SK-N-SH treated with all-trans-retinoic acid at 6 μM for 48 hours (cell line): ENCODE measurements around the gene BRINP3.

Experiments used
- BACH2 ChIP-seq: fragments of 250-450 bp; sonication (Bioruptor Pico); IDR thresholded peaks from 2 replicates; pipeline ENCODE4 v1.9.0; 2021; ENCODE audit warnings: mild to moderate bottlenecking, borderline replicate concordance
- ESRRG ChIP-seq: fragments of 250-450 bp; sonication (Bioruptor Pico); IDR thresholded peaks from 2 replicates; pipeline ENCODE4 v1.6.1; 2021; ENCODE audit warnings: mild to moderate bottlenecking
- ISL1 ChIP-seq: fragments of 250-450 bp; sonication (Bioruptor Pico); IDR thresholded peaks from 2 replicates; pipeline ENCODE4 v2.1.2; 2022; ENCODE audit warnings: mild to moderate bottlenecking, moderate library complexity
- ZC3H10 ChIP-seq: fragments of 250-450 bp; sonication (Bioruptor Pico); IDR thresholded peaks from 2 replicates; pipeline ENCODE4 v1.5.1; 2021; ENCODE audit warnings: mild to moderate bottlenecking, moderate library complexity
- ZFP3 ChIP-seq: fragments of 250-450 bp; sonication (Bioruptor Pico); IDR thresholded peaks from 2 replicates; pipeline ENCODE4 v1.5.0; 2020; ENCODE audit warnings: mild to moderate bottlenecking, moderate library complexity
- ZFP30 ChIP-seq: fragments of 450-650 bp; formaldehyde crosslinking; IDR thresholded peaks from 2 replicates; pipeline ENCODE4 v1.5.0; 2022; ENCODE audit warnings: mild to moderate bottlenecking, moderate library complexity
- ZNF565 ChIP-seq: fragments of 450-650 bp; formaldehyde crosslinking; conservative IDR thresholded peaks from 2 replicates; pipeline ENCODE4 v1.5.0; 2020; ENCODE audit warnings: low read depth, mild to moderate bottlenecking, moderate library complexity
- ZNF8 ChIP-seq: fragments of 450-650 bp; formaldehyde crosslinking; IDR thresholded peaks from 2 replicates; pipeline ENCODE4 v1.5.0; 2020; ENCODE audit warnings: mild to moderate bottlenecking, moderate library complexity
- TF ChIP-seq, protein P1 (sequence below): fragments of 250-450 bp; sonication (Bioruptor Pico); IDR thresholded peaks from 2 replicates; pipeline ENCODE4 v1.8.0; 2020; ENCODE audit warnings: mild to moderate bottlenecking, moderate library complexity, borderline replicate concordance
- TF ChIP-seq, protein P2 (sequence below): fragments of 250-450 bp; sonication (Bioruptor Pico); IDR thresholded peaks from 2 replicates; pipeline ENCODE4 v1.5.1; 2020; ENCODE audit warnings: low read depth, mild to moderate bottlenecking, moderate library complexity
- TF ChIP-seq, protein P3 (sequence below): fragments of 250-450 bp; sonication (Bioruptor Pico); IDR thresholded peaks from 2 replicates; pipeline ENCODE4 v1.8.0; 2021; ENCODE audit warnings: low read depth, mild to moderate bottlenecking, moderate library complexity, borderline replicate concordance
- TF ChIP-seq, protein P4 (sequence below): fragments of 250-450 bp; sonication (Bioruptor Pico); IDR thresholded peaks from 2 replicates; pipeline ENCODE4 v1.5.0; 2020; ENCODE audit warnings: mild to moderate bottlenecking, moderate library complexity

DNA sequence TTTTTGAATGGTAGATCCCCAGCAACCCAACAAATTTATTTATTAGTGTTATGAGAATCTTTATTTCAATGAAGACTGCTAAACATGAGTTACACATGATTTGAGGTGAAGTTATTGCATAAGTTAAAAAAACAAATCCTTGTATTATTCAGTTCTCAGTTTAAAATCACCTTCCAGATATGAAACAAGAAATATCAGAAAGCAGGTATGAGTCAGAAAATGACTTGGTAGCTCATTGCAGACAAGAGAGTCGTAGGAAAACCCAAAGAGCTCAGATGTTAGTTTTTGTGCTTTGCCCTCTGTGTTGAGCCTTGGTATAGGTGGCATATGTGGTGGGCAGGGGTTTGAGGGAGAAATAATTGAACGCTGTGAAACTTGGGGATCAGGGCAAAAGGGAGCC lies 339.4 kb downstream of the BRINP3 start:
- TF ChIP-seq, protein P1, sequence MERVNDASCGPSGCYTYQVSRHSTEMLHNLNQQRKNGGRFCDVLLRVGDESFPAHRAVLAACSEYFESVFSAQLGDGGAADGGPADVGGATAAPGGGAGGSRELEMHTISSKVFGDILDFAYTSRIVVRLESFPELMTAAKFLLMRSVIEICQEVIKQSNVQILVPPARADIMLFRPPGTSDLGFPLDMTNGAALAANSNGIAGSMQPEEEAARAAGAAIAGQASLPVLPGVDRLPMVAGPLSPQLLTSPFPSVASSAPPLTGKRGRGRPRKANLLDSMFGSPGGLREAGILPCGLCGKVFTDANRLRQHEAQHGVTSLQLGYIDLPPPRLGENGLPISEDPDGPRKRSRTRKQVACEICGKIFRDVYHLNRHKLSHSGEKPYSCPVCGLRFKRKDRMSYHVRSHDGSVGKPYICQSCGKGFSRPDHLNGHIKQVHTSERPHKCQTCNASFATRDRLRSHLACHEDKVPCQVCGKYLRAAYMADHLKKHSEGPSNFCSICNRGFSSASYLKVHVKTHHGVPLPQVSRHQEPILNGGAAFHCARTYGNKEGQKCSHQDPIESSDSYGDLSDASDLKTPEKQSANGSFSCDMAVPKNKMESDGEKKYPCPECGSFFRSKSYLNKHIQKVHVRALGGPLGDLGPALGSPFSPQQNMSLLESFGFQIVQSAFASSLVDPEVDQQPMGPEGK (CRISPR knock-in tag) = no peak
- TF ChIP-seq, protein P2, sequence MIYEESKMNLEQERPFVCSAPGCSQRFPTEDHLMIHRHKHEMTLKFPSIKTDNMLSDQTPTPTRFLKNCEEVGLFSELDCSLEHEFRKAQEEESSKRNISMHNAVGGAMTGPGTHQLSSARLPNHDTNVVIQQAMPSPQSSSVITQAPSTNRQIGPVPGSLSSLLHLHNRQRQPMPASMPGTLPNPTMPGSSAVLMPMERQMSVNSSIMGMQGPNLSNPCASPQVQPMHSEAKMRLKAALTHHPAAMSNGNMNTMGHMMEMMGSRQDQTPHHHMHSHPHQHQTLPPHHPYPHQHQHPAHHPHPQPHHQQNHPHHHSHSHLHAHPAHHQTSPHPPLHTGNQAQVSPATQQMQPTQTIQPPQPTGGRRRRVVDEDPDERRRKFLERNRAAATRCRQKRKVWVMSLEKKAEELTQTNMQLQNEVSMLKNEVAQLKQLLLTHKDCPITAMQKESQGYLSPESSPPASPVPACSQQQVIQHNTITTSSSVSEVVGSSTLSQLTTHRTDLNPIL (CRISPR knock-in tag) = no peak
- TF ChIP-seq ZC3H10 (CRISPR knock-in tag) (no peak), ZNF8 (CRISPR knock-in tag) (no peak), ISL1 (CRISPR knock-in tag) (no peak), ZFP30 (no peak), ESRRG (CRISPR knock-in tag) (no peak), ZFP3 (CRISPR knock-in tag) (no peak), BACH2 (CRISPR knock-in tag) (no peak), ZNF565 (CRISPR knock-in tag) (no peak)
- TF ChIP-seq, protein P3, sequence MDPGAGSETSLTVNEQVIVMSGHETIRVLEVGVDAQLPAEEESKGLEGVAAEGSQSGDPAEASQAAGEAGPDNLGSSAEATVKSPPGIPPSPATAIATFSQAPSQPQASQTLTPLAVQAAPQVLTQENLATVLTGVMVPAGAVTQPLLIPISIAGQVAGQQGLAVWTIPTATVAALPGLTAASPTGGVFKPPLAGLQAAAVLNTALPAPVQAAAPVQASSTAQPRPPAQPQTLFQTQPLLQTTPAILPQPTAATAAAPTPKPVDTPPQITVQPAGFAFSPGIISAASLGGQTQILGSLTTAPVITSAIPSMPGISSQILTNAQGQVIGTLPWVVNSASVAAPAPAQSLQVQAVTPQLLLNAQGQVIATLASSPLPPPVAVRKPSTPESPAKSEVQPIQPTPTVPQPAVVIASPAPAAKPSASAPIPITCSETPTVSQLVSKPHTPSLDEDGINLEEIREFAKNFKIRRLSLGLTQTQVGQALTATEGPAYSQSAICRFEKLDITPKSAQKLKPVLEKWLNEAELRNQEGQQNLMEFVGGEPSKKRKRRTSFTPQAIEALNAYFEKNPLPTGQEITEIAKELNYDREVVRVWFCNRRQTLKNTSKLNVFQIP (CRISPR knock-in tag) = no peak
- TF ChIP-seq, protein P4, sequence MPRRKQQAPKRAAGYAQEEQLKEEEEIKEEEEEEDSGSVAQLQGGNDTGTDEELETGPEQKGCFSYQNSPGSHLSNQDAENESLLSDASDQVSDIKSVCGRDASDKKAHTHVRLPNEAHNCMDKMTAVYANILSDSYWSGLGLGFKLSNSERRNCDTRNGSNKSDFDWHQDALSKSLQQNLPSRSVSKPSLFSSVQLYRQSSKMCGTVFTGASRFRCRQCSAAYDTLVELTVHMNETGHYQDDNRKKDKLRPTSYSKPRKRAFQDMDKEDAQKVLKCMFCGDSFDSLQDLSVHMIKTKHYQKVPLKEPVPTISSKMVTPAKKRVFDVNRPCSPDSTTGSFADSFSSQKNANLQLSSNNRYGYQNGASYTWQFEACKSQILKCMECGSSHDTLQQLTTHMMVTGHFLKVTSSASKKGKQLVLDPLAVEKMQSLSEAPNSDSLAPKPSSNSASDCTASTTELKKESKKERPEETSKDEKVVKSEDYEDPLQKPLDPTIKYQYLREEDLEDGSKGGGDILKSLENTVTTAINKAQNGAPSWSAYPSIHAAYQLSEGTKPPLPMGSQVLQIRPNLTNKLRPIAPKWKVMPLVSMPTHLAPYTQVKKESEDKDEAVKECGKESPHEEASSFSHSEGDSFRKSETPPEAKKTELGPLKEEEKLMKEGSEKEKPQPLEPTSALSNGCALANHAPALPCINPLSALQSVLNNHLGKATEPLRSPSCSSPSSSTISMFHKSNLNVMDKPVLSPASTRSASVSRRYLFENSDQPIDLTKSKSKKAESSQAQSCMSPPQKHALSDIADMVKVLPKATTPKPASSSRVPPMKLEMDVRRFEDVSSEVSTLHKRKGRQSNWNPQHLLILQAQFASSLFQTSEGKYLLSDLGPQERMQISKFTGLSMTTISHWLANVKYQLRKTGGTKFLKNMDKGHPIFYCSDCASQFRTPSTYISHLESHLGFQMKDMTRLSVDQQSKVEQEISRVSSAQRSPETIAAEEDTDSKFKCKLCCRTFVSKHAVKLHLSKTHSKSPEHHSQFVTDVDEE (CRISPR knock-in tag) = no peak
